ENCODE measurements around the gene PHRF1.

PHRF1 gene

DNA sequence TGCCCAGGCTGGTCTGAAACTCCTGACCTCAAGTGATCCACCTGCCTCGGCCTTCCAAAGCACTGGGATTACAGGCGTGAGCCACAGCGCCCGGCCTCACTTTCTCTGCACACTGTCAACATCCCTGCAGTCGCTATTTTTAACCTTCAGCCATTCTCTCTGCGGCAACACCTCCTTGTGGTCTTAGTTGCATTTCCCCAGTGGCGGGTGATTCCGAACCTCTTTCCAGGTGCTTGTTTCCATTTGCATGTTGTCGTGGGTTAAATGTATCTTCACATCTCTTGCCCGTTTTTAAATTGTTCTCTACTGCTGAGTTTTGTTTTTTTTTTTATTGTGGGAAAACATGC is 52.9 kb downstream of the PHRF1 start:
- H3K4me1 ChIP-seq (ENCODE audit: low read length): peaks cover 27% of the 10 kb centered on the region
- H2AFZ ChIP-seq (ENCODE audit: low read depth, low read length): no peak overlapping the region
- no peak overlapping the region for H3K9ac ChIP-seq (ENCODE audit: low read length)
- H3K4me3 ChIP-seq (ENCODE audit: low read length): peak overlapping the region; percentile 26
- peak; percentile 39 for TF ChIP-seq CTCF (IDR thresholded peaks at IDR 0.05; ENCODE audit: low read depth, low read length)
- no peak for TF ChIP-seq EZH2phosphoT487 (IDR thresholded peaks at IDR 0.05; ENCODE audit: low read depth)
- no peaks in the 10 kb centered on the region for H3K79me2 ChIP-seq (ENCODE audit: low read length)
- H4K20me1 ChIP-seq (ENCODE audit: insufficient read depth, low read length): no peaks in the 10 kb centered on the region
- H3K4me2 ChIP-seq (ENCODE audit: low read length): peak overlapping the region; percentile 59
- no peak overlapping the region for H3K27ac ChIP-seq (ENCODE audit: low read length)
- no peaks in the 10 kb centered on the region for H3K36me3 ChIP-seq (replicated peaks; ENCODE audit: low read depth, low read length)
- no peaks in the 10 kb centered on the region for H3K9me3 ChIP-seq (ENCODE audit: insufficient read depth, low read length)
- H3K27me3 ChIP-seq (ENCODE audit: low read depth, low read length): no peaks in the 10 kb centered on the region

- H3K4me2 ChIP-seq (ENCODE audit: low read length): peak overlapping the region; percentile 14; the same call in 1 of the 2 replicates
- no peak overlapping the region for H2AFZ ChIP-seq (ENCODE audit: low read depth, low read length)
- H3K27ac ChIP-seq (ENCODE audit: low read length): no peak overlapping the region
- H3K36me3 ChIP-seq (replicated peaks; ENCODE audit: low read depth, low read length): no peaks in the 10 kb centered on the region
- no peaks in the 10 kb centered on the region for H3K9me3 ChIP-seq (ENCODE audit: insufficient read depth, low read length)
- TF ChIP-seq CTCF (IDR thresholded peaks at IDR 0.05; ENCODE audit: low read depth, low read length): no peak
- TF ChIP-seq EZH2phosphoT487 (IDR thresholded peaks at IDR 0.05; ENCODE audit: low read depth): no peak
- H3K4me1 ChIP-seq (ENCODE audit: low read length): peaks cover 27% of the 10 kb centered on the region
- H3K9ac ChIP-seq (ENCODE audit: low read length): no peak overlapping the region
- H3K4me3 ChIP-seq (ENCODE audit: low read length): no peak overlapping the region
- no peaks in the 10 kb centered on the region for H3K27me3 ChIP-seq (ENCODE audit: low read depth, low read length)
- no peaks in the 10 kb centered on the region for H4K20me1 ChIP-seq (ENCODE audit: insufficient read depth, low read length)
- no peaks in the 10 kb centered on the region for H3K79me2 ChIP-seq (ENCODE audit: low read length)
Observed at GRCh38 chr11:630871-631270, 54.6 kb downstream of the PHRF1 start.

- H3K4me3 ChIP-seq (ENCODE audit: low read length): no peak overlapping the region
- TF ChIP-seq EZH2phosphoT487 (IDR thresholded peaks at IDR 0.05; ENCODE audit: low read depth) (no peak), CTCF (IDR thresholded peaks at IDR 0.05; ENCODE audit: low read depth, low read length) (no peak)
- no peak overlapping the region for H3K9ac ChIP-seq (ENCODE audit: low read length)
- no peaks in the 10 kb centered on the region for H3K36me3 ChIP-seq (replicated peaks; ENCODE audit: low read depth, low read length)
- H3K27me3 ChIP-seq (ENCODE audit: low read depth, low read length): no peaks in the 10 kb centered on the region
- no peaks in the 10 kb centered on the region for H4K20me1 ChIP-seq (ENCODE audit: insufficient read depth, low read length)
- no peak overlapping the region for H3K4me2 ChIP-seq (ENCODE audit: low read length)
- no peaks in the 10 kb centered on the region for H3K9me3 ChIP-seq (ENCODE audit: insufficient read depth, low read length)
- no peak overlapping the region for H2AFZ ChIP-seq (ENCODE audit: low read depth, low read length)
- no peaks in the 10 kb centered on the region for H3K79me2 ChIP-seq (ENCODE audit: low read length)
- H3K4me1 ChIP-seq (ENCODE audit: low read length): peaks cover under 1% of the 10 kb centered on the region
- H3K27ac ChIP-seq (ENCODE audit: low read length): no peak overlapping the region
Observed at GRCh38 chr11:635945-636510, 59.8 kb downstream of the PHRF1 start.

DNA sequence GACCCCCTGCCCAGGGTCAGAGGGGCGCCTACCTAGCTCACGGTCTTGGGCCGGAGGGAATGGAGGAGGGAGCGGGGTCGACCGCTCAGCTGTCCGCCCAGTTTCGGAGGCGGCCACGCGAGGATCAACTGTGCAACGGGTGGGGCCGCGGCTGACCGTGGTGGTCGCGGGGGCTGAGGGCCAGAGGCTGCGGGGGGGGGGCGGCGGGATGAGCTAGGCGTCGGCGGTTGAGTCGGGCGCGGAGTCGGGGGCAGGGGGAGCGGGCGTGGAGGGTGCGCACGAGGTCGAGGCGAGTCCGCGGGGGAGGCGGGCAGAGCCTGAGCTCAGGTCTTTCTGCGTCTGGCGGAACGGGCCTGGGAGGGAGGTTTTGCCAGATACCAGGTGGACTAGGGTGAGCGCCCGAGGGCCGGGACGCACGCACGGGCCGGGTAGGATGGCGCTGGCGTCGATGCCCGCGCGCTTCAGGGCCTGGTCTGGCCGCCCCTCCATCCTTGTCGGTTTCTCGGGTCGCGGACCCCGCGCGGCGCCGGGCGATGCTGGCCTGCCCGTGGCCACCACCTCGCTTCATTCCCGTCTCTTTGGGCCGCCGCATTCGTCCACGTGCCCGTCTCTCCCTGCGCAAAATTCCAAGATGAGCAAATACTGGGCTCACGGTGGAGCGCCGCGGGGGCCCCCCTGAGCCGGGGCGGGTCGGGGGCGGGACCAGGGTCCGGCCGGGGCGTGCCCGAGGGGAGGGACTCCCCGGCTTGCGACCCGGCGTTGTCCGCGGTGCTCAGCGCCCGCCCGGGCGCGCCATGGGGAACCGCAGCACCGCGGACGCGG is 60.5 kb downstream of the PHRF1 start, which contains the start of gene DRD4:
Gene DRD4, plus strand, starts transcription at position 759 of the 822 bp plus-strand sequence. Its CDS starts 36 bp downstream, at position 795.
- no peak for TF ChIP-seq EZH2phosphoT487 (IDR thresholded peaks at IDR 0.05; ENCODE audit: low read depth)
- no peak for TF ChIP-seq CTCF (IDR thresholded peaks at IDR 0.05; ENCODE audit: low read depth, low read length)
- no peaks in the 10 kb centered on the region for H3K79me2 ChIP-seq (ENCODE audit: low read length)
- H3K4me1 ChIP-seq (ENCODE audit: low read length): no peaks in the 10 kb centered on the region
- H3K4me3 ChIP-seq (ENCODE audit: low read length): no peak within 1 kb of the TSS
- no peaks in the 10 kb centered on the region for H3K36me3 ChIP-seq (replicated peaks; ENCODE audit: low read depth, low read length)
- no peaks in the 10 kb centered on the region for H3K27me3 ChIP-seq (ENCODE audit: low read depth, low read length)
- no peak within 1 kb of the TSS for H3K9ac ChIP-seq (ENCODE audit: low read length)
- no peak within 1 kb of the TSS for H3K4me2 ChIP-seq (ENCODE audit: low read length)
- H3K27ac ChIP-seq (ENCODE audit: low read length): no peak within 1 kb of the TSS
- no peaks in the 10 kb centered on the region for H4K20me1 ChIP-seq (ENCODE audit: insufficient read depth, low read length)
- no peaks in the 10 kb centered on the region for H3K9me3 ChIP-seq (ENCODE audit: insufficient read depth, low read length)
- no peak within 1 kb of the TSS for H2AFZ ChIP-seq (ENCODE audit: low read depth, low read length)

All from OCI-LY3 (cell line).